Endothelial cell of umbilical vein (primary cell): ENCODE results near the gene BCL2L14.

Source experiments
- CTCF ChIP-seq, 2 donors: IDR thresholded peaks; 1 replicate in 1 of 2; 2 replicates in 1 of 2; pipeline ENCODE4 v1.5.1; 2011; ENCODE audit warnings: low read length in 2 of 2, mild to moderate bottlenecking in 2 of 2, moderate library complexity in 2 of 2, control low read depth in 1 of 2, inconsistent platforms in 1 of 2, low read depth in 1 of 2; ENCODE audit not compliant: insufficient read depth in 1 of 2; ENCODE audit errors: extremely low read depth in 1 of 2
- EZH2 ChIP-seq: IDR thresholded peaks from 2 replicates; pipeline ENCODE4 v1.6.1; 2012; ENCODE audit warnings: borderline replicate concordance, low read depth, mild to moderate bottlenecking, moderate library complexity, low read length, inconsistent platforms; ENCODE audit not compliant: severe bottlenecking
- MAX ChIP-seq: IDR thresholded peaks from 2 replicates; pipeline ENCODE4 v1.6.1; 2011; ENCODE audit not compliant: insufficient read depth, insufficient read length
- MYC ChIP-seq: IDR thresholded peaks from one replicate; pipeline ENCODE4 v1.6.1; 2011; ENCODE audit warnings: mild to moderate bottlenecking, low read depth, low read length
- POLR2AphosphoS5 ChIP-seq: IDR thresholded peaks from 2 replicates; pipeline ENCODE4 v1.6.1; 2012; ENCODE audit warnings: low read depth, mild to moderate bottlenecking, control low read depth, low read length, moderate library complexity; ENCODE audit not compliant: insufficient read depth

- TF ChIP-seq EZH2 (no peak), MYC (no peak), POLR2AphosphoS5 (no peak), CTCF (IDR thresholded peaks at IDR 0.05; ENCODE audit: extremely low read depth in 1 of 2, insufficient read depth in 1 of 2, low read depth in 1 of 2, low read length in 2 of 2) (no peak), MAX (no peak)
Measured at GRCh38 chr12:12107678-12108077, 36.9 kb downstream of the BCL2L14 start.
